HepG2 (cell line): ENCODE data around the gene GRPEL2. TPM values are rescaled to one million over a fixed set of nuclear protein-coding genes. Genes with fewer than 3 reads are reported as not detected.

ENCODE experiments used
- EHMT2 ChIP-seq: fragments of 200-600 bp; sonication (generic); IDR thresholded peaks from 2 replicates; pipeline ENCODE4 v1.7.0; 2017; ENCODE audit warnings: antibody characterized with exemption, low read depth, low read length, borderline replicate concordance
- GPBP1L1 ChIP-seq: sonication (generic); formaldehyde crosslinking; IDR thresholded peaks from 2 replicates; pipeline ENCODE4 v1.5.0; 2020; ENCODE audit warnings: mild to moderate bottlenecking, missing genetic modification reagents
- GTF2F1 ChIP-seq: fragments of 150-350 bp; IDR thresholded peaks from 2 replicates; pipeline ENCODE4 v1.6.1; 2014; ENCODE audit warnings: low read length
- IRX3 ChIP-seq: sonication (generic); formaldehyde crosslinking; IDR thresholded peaks from 2 replicates; pipeline ENCODE4 v1.8.1; 2023; ENCODE audit warnings: mild to moderate bottlenecking, low read depth, missing genetic modification reagents, borderline replicate concordance
- SATB2 ChIP-seq: sonication (generic); formaldehyde crosslinking; IDR thresholded peaks from 2 replicates; pipeline ENCODE4 v1.5.0; 2020; ENCODE audit warnings: missing genetic modification reagents
- SOX6 ChIP-seq, 2 experiments: fragments of 450-650 bp in 1 of 2; sonication (generic) in 1 of 2; formaldehyde crosslinking in 1 of 2; IDR thresholded peaks; 2 replicates each; pipeline versions ENCODE4 v1.4.0 to v1.6.1; 2017 to 2020; ENCODE audit warnings: antibody characterized with exemption in 1 of 2, mild to moderate bottlenecking in 1 of 2, missing genetic modification reagents in 1 of 2
- SRSF4 ChIP-seq: fragments of 200-400 bp; formaldehyde crosslinking; IDR thresholded peaks from one replicate; pipeline ENCODE4 v1.6.1; 2018; ENCODE audit warnings: mild to moderate bottlenecking, low read depth, low read length, moderate library complexity; ENCODE audit not compliant: poor library complexity, severe bottlenecking
- STAT5B ChIP-seq: sonication (generic); formaldehyde crosslinking; IDR thresholded peaks from 2 replicates; pipeline ENCODE4 v1.4.0; 2020; ENCODE audit warnings: missing genetic modification reagents
- TCF7L2 ChIP-seq: IDR thresholded peaks from 2 replicates; pipeline ENCODE4 v1.6.1; 2011; ENCODE audit warnings: mild to moderate bottlenecking, low read depth, low read length, moderate library complexity
- ZNF549 ChIP-seq: sonication (generic); formaldehyde crosslinking; IDR thresholded peaks from 2 replicates; pipeline ENCODE4 v1.5.0; 2020; ENCODE audit warnings: missing genetic modification reagents
- ZNF550 ChIP-seq: sonication (generic); formaldehyde crosslinking; IDR thresholded peaks from 2 replicates; pipeline ENCODE4 v1.4.0; 2020; ENCODE audit warnings: mild to moderate bottlenecking, missing genetic modification reagents, borderline replicate concordance
- ZSCAN31 ChIP-seq: sonication (generic); formaldehyde crosslinking; IDR thresholded peaks from 2 replicates; pipeline ENCODE4 v1.5.0; 2020; ENCODE audit warnings: low read depth, mild to moderate bottlenecking, missing genetic modification reagents
- polyA plus RNA-seq, 8 experiments: library from polyadenylated mRNA; depleted of rRNA in 3 of 8; stranded (reverse) in 7 of 8; unstranded in 1 of 8; fragments of >200 nt; fragmentation: Illumina TruSeq in 4 of 8; extraction: Trizol in 4 of 8; gene quantifications; 2 replicates each; pipeline versions ENCODE4 v1.2.1 to v1.2.3, GENCODE V29; 2011 to 2016; ENCODE audit warnings: low read depth in 4 of 8, missing spikeins in 1 of 8, mixed read lengths in 1 of 8; ENCODE audit not compliant: insufficient read depth in 1 of 8
- total RNA-seq, 5 experiments: library from RNA; depleted of rRNA; stranded (reverse); fragments of >200 nt; fragmentation: Illumina TruSeq; extraction: Trizol; gene quantifications; 2 replicates each; pipeline ENCODE4 v1.2.3, GENCODE V29; 2016; ENCODE audit warnings: low read depth in 1 of 5
- TF ChIP-seq, protein P1 (sequence below): sonication (generic); formaldehyde crosslinking; conservative IDR thresholded peaks from 2 replicates; pipeline ENCODE4 v1.8.0; 2022; ENCODE audit warnings: mild to moderate bottlenecking, moderate library complexity, missing genetic modification reagents
- TF ChIP-seq, protein P2 (sequence below): IDR thresholded peaks from 2 replicates; pipeline ENCODE4 v1.6.1; 2016; ENCODE audit warnings: mild to moderate bottlenecking
- TF ChIP-seq, protein P3 (sequence below): sonication (generic); formaldehyde crosslinking; IDR thresholded peaks from 2 replicates; pipeline ENCODE4 v1.5.0; 2020; ENCODE audit warnings: missing genetic modification reagents
- TF ChIP-seq, protein P4 (sequence below): sonication (generic); formaldehyde crosslinking; IDR thresholded peaks from 2 replicates; pipeline ENCODE4 v1.4.0; 2020; ENCODE audit warnings: missing genetic modification reagents
- TF ChIP-seq, protein P5 (sequence below): sonication (generic); formaldehyde crosslinking; conservative IDR thresholded peaks from 2 replicates; pipeline ENCODE4 v1.4.0; 2020; ENCODE audit warnings: mild to moderate bottlenecking, missing genetic modification reagents, moderate library complexity

Gene GRPEL2
- total and polyA plus RNA-seq, 2 of the 13 experiments (the other 11 are each of a cell fraction or from before 2014, with no cell fraction given) = 13.1 to 16.6 TPM

DNA sequence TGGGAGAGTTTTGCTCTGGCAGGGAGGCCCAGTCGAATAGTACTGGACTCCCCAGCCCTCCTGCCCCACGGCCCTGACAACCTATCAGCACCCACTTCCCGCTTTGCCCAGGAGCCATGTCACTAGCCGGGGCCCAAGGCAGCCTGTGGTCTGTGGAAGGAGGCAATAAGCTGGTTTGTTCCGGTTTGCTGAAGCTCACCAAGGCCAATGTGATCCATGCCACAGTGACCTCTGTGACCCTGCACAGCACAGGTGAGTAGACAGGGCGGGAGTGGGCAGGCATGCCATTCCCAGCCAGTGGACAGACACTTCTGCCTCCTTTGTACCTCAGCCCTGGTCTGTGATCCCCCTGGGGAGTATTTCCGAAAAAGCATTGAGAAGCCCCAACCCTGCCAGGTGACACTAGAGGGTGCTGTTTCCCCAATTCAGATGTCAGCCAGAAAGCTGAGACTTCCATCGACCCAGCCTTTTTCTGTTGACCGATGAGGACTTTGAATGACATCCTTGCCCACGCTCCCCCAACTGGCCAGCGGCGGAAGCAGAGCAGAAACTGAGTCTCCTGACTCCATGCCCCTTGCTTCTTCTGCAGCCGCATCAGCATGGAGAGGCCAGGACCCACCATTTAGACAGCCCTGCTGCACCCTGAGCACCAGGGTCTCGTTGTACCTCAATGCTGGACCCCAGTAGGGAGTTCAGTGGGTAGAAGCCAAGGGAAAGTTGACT, 22.1 kb downstream of the GRPEL2 start (continued):
- TF ChIP-seq, protein P1, sequence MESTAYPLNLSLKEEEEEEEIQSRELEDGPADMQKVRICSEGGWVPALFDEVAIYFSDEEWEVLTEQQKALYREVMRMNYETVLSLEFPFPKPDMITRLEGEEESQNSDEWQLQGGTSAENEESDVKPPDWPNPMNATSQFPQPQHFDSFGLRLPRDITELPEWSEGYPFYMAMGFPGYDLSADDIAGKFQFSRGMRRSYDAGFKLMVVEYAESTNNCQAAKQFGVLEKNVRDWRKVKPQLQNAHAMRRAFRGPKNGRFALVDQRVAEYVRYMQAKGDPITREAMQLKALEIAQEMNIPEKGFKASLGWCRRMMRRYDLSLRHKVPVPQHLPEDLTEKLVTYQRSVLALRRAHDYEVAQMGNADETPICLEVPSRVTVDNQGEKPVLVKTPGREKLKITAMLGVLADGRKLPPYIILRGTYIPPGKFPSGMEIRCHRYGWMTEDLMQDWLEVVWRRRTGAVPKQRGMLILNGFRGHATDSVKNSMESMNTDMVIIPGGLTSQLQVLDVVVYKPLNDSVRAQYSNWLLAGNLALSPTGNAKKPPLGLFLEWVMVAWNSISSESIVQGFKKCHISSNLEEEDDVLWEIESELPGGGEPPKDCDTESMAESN = peak; percentile 65; the same call in 1 of the 2 replicates
- TF ChIP-seq ZSCAN31 (CRISPR knock-in tag) = no peak
- TF ChIP-seq, protein P2, sequence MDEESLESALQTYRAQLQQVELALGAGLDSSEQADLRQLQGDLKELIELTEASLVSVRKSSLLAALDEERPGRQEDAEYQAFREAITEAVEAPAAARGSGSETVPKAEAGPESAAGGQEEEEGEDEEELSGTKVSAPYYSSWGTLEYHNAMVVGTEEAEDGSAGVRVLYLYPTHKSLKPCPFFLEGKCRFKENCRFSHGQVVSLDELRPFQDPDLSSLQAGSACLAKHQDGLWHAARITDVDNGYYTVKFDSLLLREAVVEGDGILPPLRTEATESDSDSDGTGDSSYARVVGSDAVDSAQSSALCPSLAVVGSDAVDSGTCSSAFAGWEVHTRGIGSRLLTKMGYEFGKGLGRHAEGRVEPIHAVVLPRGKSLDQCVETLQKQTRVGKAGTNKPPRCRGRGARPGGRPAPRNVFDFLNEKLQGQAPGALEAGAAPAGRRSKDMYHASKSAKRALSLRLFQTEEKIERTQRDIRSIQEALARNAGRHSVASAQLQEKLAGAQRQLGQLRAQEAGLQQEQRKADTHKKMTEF (CRISPR knock-in tag) = peak; percentile 46; the same call in 1 of the 2 replicates
- TF ChIP-seq GPBP1L1 (CRISPR knock-in tag) = no peak
- TF ChIP-seq GTF2F1 = no peak
- no peak for TF ChIP-seq ZNF549
- TF ChIP-seq, protein P3, sequence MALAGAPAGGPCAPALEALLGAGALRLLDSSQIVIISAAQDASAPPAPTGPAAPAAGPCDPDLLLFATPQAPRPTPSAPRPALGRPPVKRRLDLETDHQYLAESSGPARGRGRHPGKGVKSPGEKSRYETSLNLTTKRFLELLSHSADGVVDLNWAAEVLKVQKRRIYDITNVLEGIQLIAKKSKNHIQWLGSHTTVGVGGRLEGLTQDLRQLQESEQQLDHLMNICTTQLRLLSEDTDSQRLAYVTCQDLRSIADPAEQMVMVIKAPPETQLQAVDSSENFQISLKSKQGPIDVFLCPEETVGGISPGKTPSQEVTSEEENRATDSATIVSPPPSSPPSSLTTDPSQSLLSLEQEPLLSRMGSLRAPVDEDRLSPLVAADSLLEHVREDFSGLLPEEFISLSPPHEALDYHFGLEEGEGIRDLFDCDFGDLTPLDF (CRISPR knock-in tag) = no peak
- no peak for TF ChIP-seq SOX6 (IDR thresholded peaks at IDR 0.05)
- TF ChIP-seq SOX6 (CRISPR knock-in tag; IDR thresholded peaks at IDR 0.05) = peak; percentile 63
- TF ChIP-seq SATB2 = no peak
- no peak for TF ChIP-seq TCF7L2
- no peak for TF ChIP-seq EHMT2
- TF ChIP-seq, protein P4, sequence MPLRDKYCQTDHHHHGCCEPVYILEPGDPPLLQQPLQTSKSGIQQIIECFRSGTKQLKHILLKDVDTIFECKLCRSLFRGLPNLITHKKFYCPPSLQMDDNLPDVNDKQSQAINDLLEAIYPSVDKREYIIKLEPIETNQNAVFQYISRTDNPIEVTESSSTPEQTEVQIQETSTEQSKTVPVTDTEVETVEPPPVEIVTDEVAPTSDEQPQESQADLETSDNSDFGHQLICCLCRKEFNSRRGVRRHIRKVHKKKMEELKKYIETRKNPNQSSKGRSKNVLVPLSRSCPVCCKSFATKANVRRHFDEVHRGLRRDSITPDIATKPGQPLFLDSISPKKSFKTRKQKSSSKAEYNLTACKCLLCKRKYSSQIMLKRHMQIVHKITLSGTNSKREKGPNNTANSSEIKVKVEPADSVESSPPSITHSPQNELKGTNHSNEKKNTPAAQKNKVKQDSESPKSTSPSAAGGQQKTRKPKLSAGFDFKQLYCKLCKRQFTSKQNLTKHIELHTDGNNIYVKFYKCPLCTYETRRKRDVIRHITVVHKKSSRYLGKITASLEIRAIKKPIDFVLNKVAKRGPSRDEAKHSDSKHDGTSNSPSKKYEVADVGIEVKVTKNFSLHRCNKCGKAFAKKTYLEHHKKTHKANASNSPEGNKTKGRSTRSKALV (CRISPR knock-in tag) = no peak
- no peak for TF ChIP-seq SRSF4
- TF ChIP-seq IRX3 = no peak
- no peak for TF ChIP-seq STAT5B
- TF ChIP-seq, protein P5, sequence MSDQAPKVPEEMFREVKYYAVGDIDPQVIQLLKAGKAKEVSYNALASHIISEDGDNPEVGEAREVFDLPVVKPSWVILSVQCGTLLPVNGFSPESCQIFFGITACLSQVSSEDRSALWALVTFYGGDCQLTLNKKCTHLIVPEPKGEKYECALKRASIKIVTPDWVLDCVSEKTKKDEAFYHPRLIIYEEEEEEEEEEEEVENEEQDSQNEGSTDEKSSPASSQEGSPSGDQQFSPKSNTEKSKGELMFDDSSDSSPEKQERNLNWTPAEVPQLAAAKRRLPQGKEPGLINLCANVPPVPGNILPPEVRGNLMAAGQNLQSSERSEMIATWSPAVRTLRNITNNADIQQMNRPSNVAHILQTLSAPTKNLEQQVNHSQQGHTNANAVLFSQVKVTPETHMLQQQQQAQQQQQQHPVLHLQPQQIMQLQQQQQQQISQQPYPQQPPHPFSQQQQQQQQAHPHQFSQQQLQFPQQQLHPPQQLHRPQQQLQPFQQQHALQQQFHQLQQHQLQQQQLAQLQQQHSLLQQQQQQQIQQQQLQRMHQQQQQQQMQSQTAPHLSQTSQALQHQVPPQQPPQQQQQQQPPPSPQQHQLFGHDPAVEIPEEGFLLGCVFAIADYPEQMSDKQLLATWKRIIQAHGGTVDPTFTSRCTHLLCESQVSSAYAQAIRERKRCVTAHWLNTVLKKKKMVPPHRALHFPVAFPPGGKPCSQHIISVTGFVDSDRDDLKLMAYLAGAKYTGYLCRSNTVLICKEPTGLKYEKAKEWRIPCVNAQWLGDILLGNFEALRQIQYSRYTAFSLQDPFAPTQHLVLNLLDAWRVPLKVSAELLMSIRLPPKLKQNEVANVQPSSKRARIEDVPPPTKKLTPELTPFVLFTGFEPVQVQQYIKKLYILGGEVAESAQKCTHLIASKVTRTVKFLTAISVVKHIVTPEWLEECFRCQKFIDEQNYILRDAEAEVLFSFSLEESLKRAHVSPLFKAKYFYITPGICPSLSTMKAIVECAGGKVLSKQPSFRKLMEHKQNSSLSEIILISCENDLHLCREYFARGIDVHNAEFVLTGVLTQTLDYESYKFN (CRISPR knock-in tag) = 0 out of 2 replicates have a peak, but pooled peaks have one; percentile 23
- TF ChIP-seq ZNF550 (CRISPR knock-in tag) = no peak
